Measurements from ENCODE around the gene SLC22A2. TPM values are rescaled to one million over a fixed set of nuclear protein-coding genes. Genes with fewer than 3 reads are reported as not detected.

Gene SLC22A2
- total RNA-seq, result under 0.01 TPM in 1 of 2 replicates, not detected in the other

GRCh38 chr6:160258346-160259142 lies at the start of gene SLC22A2:
Gene SLC22A2 (minus strand): TSS chr6:160258821. CDS start chr6:160258757, 64 bp downstream.

Other genes with a start within 250 kb of the SLC22A2 start
- gene SLC22A1, start 137.0 kb downstream of the SLC22A2 start, total RNA-seq, result under 0.01 and 0.38 TPM in 2 replicates
- gene SLC22A3, start 89.6 kb upstream of the SLC22A2 start, total RNA-seq, result 1.7 and 2.3 TPM in 2 replicates

Measured in regular cardiac myocyte (primary cell).